Osteocyte (in vitro differentiated cells): Measurements from ENCODE around the gene CYP27A1. TPM values are rescaled to one million over a fixed set of nuclear protein-coding genes. Genes with fewer than 3 reads are reported as not detected.

Experiments used
- DNase-seq: peaks from one replicate; pipeline ENCODE4 v3.0.0; 2021; ENCODE audit warnings: mixed read lengths; ENCODE audit not compliant: unreplicated experiment; ENCODE audit errors: extremely low spot score
- H3K27ac Mint-ChIP-seq: one replicate; pipeline ENCODE4 v1.8.0; 2021; ENCODE audit warnings: mild to moderate bottlenecking, mixed read lengths; ENCODE audit not compliant: unreplicated experiment
- H3K27me3 Mint-ChIP-seq: one replicate; pipeline ENCODE4 v1.8.0; 2021; ENCODE audit warnings: mixed read lengths; ENCODE audit not compliant: unreplicated experiment
- H3K36me3 Mint-ChIP-seq: one replicate; pipeline ENCODE4 v1.8.0; 2021; ENCODE audit warnings: mixed read lengths; ENCODE audit not compliant: unreplicated experiment
- H3K4me1 Mint-ChIP-seq: one replicate; pipeline ENCODE4 v1.8.0; 2021; ENCODE audit warnings: mixed read lengths; ENCODE audit not compliant: unreplicated experiment
- H3K4me3 Mint-ChIP-seq: one replicate; pipeline ENCODE4 v1.8.0; 2021; ENCODE audit warnings: mild to moderate bottlenecking, moderate library complexity, mixed read lengths; ENCODE audit not compliant: unreplicated experiment
- H3K9me3 Mint-ChIP-seq: one replicate; pipeline ENCODE4 v1.8.0; 2021; ENCODE audit warnings: mixed read lengths; ENCODE audit not compliant: unreplicated experiment
- CTCF ChIP-seq: fragments of 200-600 bp; sonication (generic); IDR thresholded peaks from 2 replicates; pipeline ENCODE4 v1.5.0; 2021; ENCODE audit warnings: antibody characterized with exemption, mild to moderate bottlenecking, moderate library complexity
- total RNA-seq: library from RNA; stranded (reverse); gene quantifications from 2 replicates; pipeline ENCODE4 v1.2.1, GENCODE V29; 2021

CYP27A1 gene
- total RNA-seq, 1 donor from 2014 or later: 3.2 TPM

GRCh38 chr2:218773881-218774280 is 8.1 kb upstream of the CYP27A1 start:
- no peak for TF ChIP-seq CTCF
- H3K36me3 Mint-ChIP-seq: peaks cover 23% of the 10 kb centered on the region
- no peaks in the 10 kb centered on the region for H3K27me3 Mint-ChIP-seq
- no peak for DNase-seq
- H3K4me3 Mint-ChIP-seq: no peak overlapping the region
- H3K9me3 Mint-ChIP-seq: peaks cover 11% of the 10 kb centered on the region
- H3K4me1 Mint-ChIP-seq: no peaks in the 10 kb centered on the region
- no peak overlapping the region for H3K27ac Mint-ChIP-seq

- Mint-ChIP-seq H3K4me1 (peaks cover 8% of the 10 kb centered on the region), H3K4me3 (no peak overlapping the region), H3K27me3 (peaks cover 6% of the 10 kb centered on the region), H3K9me3 (peaks cover 11% of the 10 kb centered on the region), H3K36me3 (peaks cover 9% of the 10 kb centered on the region), H3K27ac (no peak overlapping the region)
- TF ChIP-seq CTCF: no peak
- no peak for DNase-seq
These were observed 5.5 kb upstream of the CYP27A1 start for GRCh38 chr2:218776488-218776887.

- Mint-ChIP-seq H3K27ac (no peak overlapping the region), H3K4me1 (peaks cover 12% of the 10 kb centered on the region), H3K9me3 (peaks cover 11% of the 10 kb centered on the region), H3K36me3 (peaks cover 4% of the 10 kb centered on the region), H3K4me3 (no peak overlapping the region), H3K27me3 (peaks cover 6% of the 10 kb centered on the region)
- no peak for DNase-seq
- TF ChIP-seq CTCF: no peak
These were observed 4.5 kb upstream of the CYP27A1 start for GRCh38 chr2:218777276-218777990.

DNA sequence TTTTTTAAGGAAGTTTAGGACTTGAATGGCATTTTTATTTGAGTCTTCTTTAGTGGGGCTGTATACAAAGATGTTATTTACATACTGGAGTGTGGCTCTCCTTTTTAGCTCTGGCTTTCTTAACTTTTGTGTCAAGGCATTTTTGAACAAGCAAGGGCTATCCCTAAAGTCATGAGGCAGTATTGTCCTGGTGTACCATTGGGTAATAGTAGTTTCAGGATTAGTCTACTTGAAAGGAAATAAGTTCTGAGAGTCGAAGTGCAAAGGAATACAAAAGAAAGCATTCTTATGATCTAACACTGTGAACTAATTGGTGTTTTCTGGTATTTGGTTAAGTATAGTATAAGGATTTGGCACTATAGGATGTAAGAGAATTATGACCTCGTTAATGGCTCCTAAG is 1.9 kb upstream of the CYP27A1 start:
- TF ChIP-seq CTCF: no peak
- H3K9me3 Mint-ChIP-seq: peaks cover 11% of the 10 kb centered on the region
- DNase-seq: no peak
- no peak overlapping the region for H3K4me3 Mint-ChIP-seq
- H3K27ac Mint-ChIP-seq: no peak overlapping the region
- H3K4me1 Mint-ChIP-seq: peaks cover 20% of the 10 kb centered on the region
- H3K27me3 Mint-ChIP-seq: peaks cover 6% of the 10 kb centered on the region
- H3K36me3 Mint-ChIP-seq: peaks cover 4% of the 10 kb centered on the region

DNA sequence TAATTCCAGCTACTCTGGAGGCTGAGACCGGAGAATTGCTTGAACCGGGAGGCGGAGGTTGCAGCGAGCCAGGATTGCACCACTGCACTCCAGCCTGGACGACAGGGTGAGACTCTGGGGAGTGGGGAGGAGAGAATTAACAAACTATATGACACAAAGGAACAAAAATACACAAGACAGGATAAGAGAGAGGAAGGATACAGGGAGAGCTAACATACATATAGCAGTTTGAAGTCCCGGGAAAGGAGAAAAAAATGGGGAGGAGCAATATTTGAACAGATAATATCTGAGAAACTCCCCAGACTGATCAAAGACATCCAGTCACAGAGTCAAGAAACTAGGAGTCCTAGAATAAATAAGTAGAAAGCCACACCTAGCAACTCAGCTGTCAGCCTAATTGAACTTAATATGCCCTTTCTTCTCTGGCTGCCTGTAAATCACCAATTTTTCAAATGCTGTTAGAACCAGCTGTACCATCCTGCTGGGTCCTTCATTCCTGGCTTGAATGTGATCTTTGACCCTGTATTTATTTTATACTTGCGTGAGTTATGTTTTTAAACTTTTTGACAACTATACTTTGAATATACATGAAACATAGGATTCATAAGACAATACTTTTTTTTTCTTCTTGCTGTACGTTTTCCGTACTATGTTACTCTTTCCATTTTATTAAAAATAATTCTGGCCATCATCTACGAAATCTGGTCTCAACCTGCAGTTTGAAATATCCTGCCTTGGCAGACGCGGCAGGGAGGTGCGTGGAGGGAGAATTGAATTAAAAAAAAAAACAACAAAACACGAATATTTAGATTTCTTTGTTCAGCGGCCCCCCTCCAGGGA is 876 bp upstream of the CYP27A1 start:
- no peak for DNase-seq
- H3K4me3 Mint-ChIP-seq: peak overlapping the region; percentile 67

More for the DNA sequence above, 876 bp upstream of the CYP27A1 start:
- peaks cover 20% of the 10 kb centered on the region for H3K4me1 Mint-ChIP-seq
- peaks cover 9% of the 10 kb centered on the region for H3K9me3 Mint-ChIP-seq
- H3K36me3 Mint-ChIP-seq: peaks cover 3% of the 10 kb centered on the region
- peak overlapping the region; percentile 58 for H3K27ac Mint-ChIP-seq
- H3K27me3 Mint-ChIP-seq: peaks cover 6% of the 10 kb centered on the region
- no peak for TF ChIP-seq CTCF
